Measurements from ENCODE around the gene SLIT3.

GRCh38 chr5:169242849-169243186 is 58.1 kb downstream of the SLIT3 start:
- TF ChIP-seq CTCF (IDR thresholded peaks at IDR 0.05) (no peak), POLR2A (IDR thresholded peaks at IDR 0.05) (no peak), POLR2AphosphoS5 (IDR thresholded peaks at IDR 0.05) (no peak)

Data from stomach (tissue), 4 donors.